HG02678 (cell line): ENCODE results near the gene CYSTM1.
"Not testable (repeated sequence)": the region's sequence is repeated elsewhere in the genome, so short reads cannot be mapped to it uniquely, and the experiment has no call there.

ENCODE experiments used
- ATAC-seq: cut with Tn5 transposase; IDR thresholded peaks from one replicate; pipeline ENCODE4 v1.9.1; 2021; ENCODE audit warnings: mild to moderate bottlenecking, moderate library complexity; ENCODE audit not compliant: unreplicated experiment

The CYSTM1 gene

GRCh38 chr5:140175367-140176030 is 511 bp downstream of the CYSTM1 start:
- peak; percentile 38 for ATAC-seq

- no peak for ATAC-seq
Observed at GRCh38 chr5:140176031-140176387, 1.0 kb downstream of the CYSTM1 start.

GRCh38 chr5:140178086-140178410 is 3.1 kb downstream of the CYSTM1 start:
- ATAC-seq, result no peak

- ATAC-seq, result no peak
Observed at GRCh38 chr5:140178482-140179116, 3.6 kb downstream of the CYSTM1 start.

- ATAC-seq, result peak; percentile 89
Observed at GRCh38 chr5:140181002-140181483, 6.1 kb downstream of the CYSTM1 start.

GRCh38 chr5:140181525-140181924 is 6.5 kb downstream of the CYSTM1 start:
- peak; percentile 21 for ATAC-seq

- no peak for ATAC-seq
Observed at GRCh38 chr5:140182075-140182711, 7.2 kb downstream of the CYSTM1 start.

GRCh38 chr5:140182803-140183367 is 7.9 kb downstream of the CYSTM1 start:
- no peak for ATAC-seq

- no peak for ATAC-seq
Observed at GRCh38 chr5:140185409-140185808, 10.4 kb downstream of the CYSTM1 start.

GRCh38 chr5:140186267-140186671 is 11.3 kb downstream of the CYSTM1 start:
- no peak for ATAC-seq

GRCh38 chr5:140189253-140189652 is 14.3 kb downstream of the CYSTM1 start:
- ATAC-seq, result no peak

GRCh38 chr5:140189977-140190871 is 15.2 kb downstream of the CYSTM1 start:
- no peak for ATAC-seq

- ATAC-seq, result no peak
Observed at GRCh38 chr5:140190872-140191218, 15.9 kb downstream of the CYSTM1 start.

- no peak for ATAC-seq
Observed at GRCh38 chr5:140192715-140193430, 17.9 kb downstream of the CYSTM1 start.

GRCh38 chr5:140194662-140195061 is 19.7 kb downstream of the CYSTM1 start:
- ATAC-seq, result no peak

GRCh38 chr5:140196115-140196814 is 21.3 kb downstream of the CYSTM1 start:
- no peak for ATAC-seq

- ATAC-seq, result no peak
Observed at GRCh38 chr5:140197023-140197422, 22.0 kb downstream of the CYSTM1 start.

GRCh38 chr5:140198915-140199314 is 23.9 kb downstream of the CYSTM1 start:
- not testable (repeated sequence) for ATAC-seq

- ATAC-seq, result no peak
Observed at GRCh38 chr5:140202078-140202477, 27.1 kb downstream of the CYSTM1 start.

- no peak for ATAC-seq
Observed at GRCh38 chr5:140202610-140203009, 27.6 kb downstream of the CYSTM1 start.
